Mammary epithelial cell (primary cell): ENCODE data around the gene PDE3B.

ENCODE experiments used
- CTCF ChIP-seq, 2 donors: IDR thresholded peaks in 1 of 2; conservative IDR thresholded peaks in 1 of 2; 2 replicates each; pipeline ENCODE4 v1.5.1; 2011 to 2012; ENCODE audit warnings: inconsistent platforms in 2 of 2, low read length in 2 of 2, mild to moderate bottlenecking in 2 of 2, control low read depth in 1 of 2, low read depth in 1 of 2; ENCODE audit not compliant: insufficient read depth in 1 of 2; ENCODE audit errors: extremely low read depth in 1 of 2
- EZH2 ChIP-seq: IDR thresholded peaks from 2 replicates; pipeline ENCODE4 v1.6.1; 2012; ENCODE audit warnings: low read length, inconsistent platforms, borderline replicate concordance

- no peak for TF ChIP-seq CTCF (conservative IDR thresholded peaks at IDR 0.05 in 1 of 2, IDR thresholded peaks at IDR 0.05 in 1 of 2; ENCODE audit: extremely low read depth in 1 of 2, insufficient read depth in 1 of 2, low read depth in 1 of 2, low read length in 2 of 2)
- no peak for TF ChIP-seq EZH2
Measured at GRCh38 chr11:14636119-14636518, 7.5 kb upstream of the PDE3B start.
